ENCODE data around the gene HNRNPUL1.

GRCh38 chr19:41264581-41265394, 616 bp downstream of the HNRNPUL1 start:
- TF ChIP-seq ZFX (IDR thresholded peaks at IDR 0.05) (peak; percentile 86), CTCF (conservative IDR thresholded peaks at IDR 0.05) (no peak)

All from C4-2B (cell line).